Suprapubic skin (tissue), 4 donors: Measurements from ENCODE around the gene PRDM11.

Experiments
- CTCF ChIP-seq, 2 donors: fragments of 200-600 bp in 1 of 2; fragments of 450-650 bp in 1 of 2; sonication (generic) in 1 of 2; IDR thresholded peaks; one replicate each; pipeline ENCODE4 v1.5.1; 2016 to 2019; ENCODE audit warnings: antibody characterized with exemption in 2 of 2, mild to moderate bottlenecking in 1 of 2, moderate library complexity in 1 of 2
- EP300 ChIP-seq: sonication (generic); formaldehyde crosslinking; IDR thresholded peaks from one replicate; pipeline ENCODE4 v1.6.1; 2017; ENCODE audit warnings: antibody characterized with exemption
- POLR2AphosphoS5 ChIP-seq, 3 donors: sonication (generic); formaldehyde crosslinking; IDR thresholded peaks; one replicate each; pipeline ENCODE4 v1.6.1; 2017; ENCODE audit warnings: antibody characterized with exemption in 3 of 3

- no peak for TF ChIP-seq POLR2AphosphoS5 (IDR thresholded peaks at IDR 0.05)
- no peak for TF ChIP-seq CTCF (IDR thresholded peaks at IDR 0.05)
- TF ChIP-seq EP300, result no peak
Measured at GRCh38 chr11:45204761-45205160, 58.3 kb downstream of the PRDM11 start.
